ENCODE measurements around the gene PSPC1.

- TF ChIP-seq CTCF (IDR thresholded peaks at IDR 0.05) (no peak), POLR2A (IDR thresholded peaks at IDR 0.05) (no peak), POLR2AphosphoS5 (IDR thresholded peaks at IDR 0.05) (no peak)
Observed at GRCh38 chr13:19713186-19713965, 69.4 kb downstream of the PSPC1 start.
